ENCODE measurements around the gene MSMP. TPM values are rescaled to one million over a fixed set of nuclear protein-coding genes. Genes with fewer than 3 reads are reported as not detected.

The MSMP gene
- total and polyA plus RNA-seq, 2 donors (not counting 1 experiment from before 2014, with no cell fraction given): not detected

DNA sequence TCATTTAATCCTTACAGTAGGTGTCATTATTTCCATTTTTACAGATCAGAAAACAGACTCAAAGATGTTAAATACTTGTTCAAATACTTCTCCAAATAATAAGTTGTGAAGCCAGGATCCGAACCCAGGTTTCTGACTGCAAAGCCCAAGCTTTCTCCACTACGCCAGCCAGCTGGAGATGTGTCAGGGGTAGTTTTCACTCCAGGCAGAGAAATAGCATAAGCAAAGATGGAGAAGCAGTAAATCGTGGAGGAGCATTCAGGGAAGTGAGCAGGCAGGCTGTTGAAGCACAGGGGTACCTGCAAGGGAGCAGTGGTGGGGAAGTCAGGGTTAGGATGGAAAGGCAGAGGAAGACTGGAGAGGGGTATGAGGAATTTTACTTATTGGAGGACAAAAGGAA is 25.0 kb downstream of the MSMP start:
- peaks cover 84% of the 10 kb centered on the region for H3K79me2 ChIP-seq (ENCODE audit: control insufficient read depth, insufficient read depth, low read length)
- H3K4me2 ChIP-seq (ENCODE audit: extremely low read depth, insufficient read depth, low read length): peak overlapping the region; percentile 100
- H3K27ac ChIP-seq (ENCODE audit: insufficient read depth, low read length): peak overlapping the region; percentile 94
- peaks cover 15% of the 10 kb centered on the region for H3K36me3 ChIP-seq (ENCODE audit: control insufficient read depth, insufficient read depth, low read length)
- H3K9ac ChIP-seq (ENCODE audit: insufficient read depth, low read length): peak overlapping the region; percentile 72
- H4K20me1 ChIP-seq (ENCODE audit: control insufficient read depth, extremely low read depth, insufficient read depth, low read length): no peaks in the 10 kb centered on the region
- peaks cover 19% of the 10 kb centered on the region for H3K4me1 ChIP-seq (ENCODE audit: control insufficient read depth, extremely low read depth, insufficient read depth, low read length)
- H3K9me3 ChIP-seq (ENCODE audit: control insufficient read depth, insufficient read depth, low read depth, low read length): no peaks in the 10 kb centered on the region
- peak in 1 of 2 donors; percentile 35 for DNase-seq (ENCODE audit: low read depth in 2 of 2)
- no peak for TF ChIP-seq EZH2 (IDR thresholded peaks at IDR 0.05; ENCODE audit: low read length, missing control alignments)
- no peaks in the 10 kb centered on the region for H3K27me3 ChIP-seq (ENCODE audit: control insufficient read depth, insufficient read depth, low read length)
- peak overlapping the region; percentile 71 to 99 (median 96) for H3K4me3 ChIP-seq (replicated peaks in 1 of 4; ENCODE audit: control extremely low read depth in 1 of 4, insufficient read depth in 1 of 4, low read depth in 3 of 4, low read length in 4 of 4)
- H2AFZ ChIP-seq (ENCODE audit: low read length): no peak overlapping the region

DNA sequence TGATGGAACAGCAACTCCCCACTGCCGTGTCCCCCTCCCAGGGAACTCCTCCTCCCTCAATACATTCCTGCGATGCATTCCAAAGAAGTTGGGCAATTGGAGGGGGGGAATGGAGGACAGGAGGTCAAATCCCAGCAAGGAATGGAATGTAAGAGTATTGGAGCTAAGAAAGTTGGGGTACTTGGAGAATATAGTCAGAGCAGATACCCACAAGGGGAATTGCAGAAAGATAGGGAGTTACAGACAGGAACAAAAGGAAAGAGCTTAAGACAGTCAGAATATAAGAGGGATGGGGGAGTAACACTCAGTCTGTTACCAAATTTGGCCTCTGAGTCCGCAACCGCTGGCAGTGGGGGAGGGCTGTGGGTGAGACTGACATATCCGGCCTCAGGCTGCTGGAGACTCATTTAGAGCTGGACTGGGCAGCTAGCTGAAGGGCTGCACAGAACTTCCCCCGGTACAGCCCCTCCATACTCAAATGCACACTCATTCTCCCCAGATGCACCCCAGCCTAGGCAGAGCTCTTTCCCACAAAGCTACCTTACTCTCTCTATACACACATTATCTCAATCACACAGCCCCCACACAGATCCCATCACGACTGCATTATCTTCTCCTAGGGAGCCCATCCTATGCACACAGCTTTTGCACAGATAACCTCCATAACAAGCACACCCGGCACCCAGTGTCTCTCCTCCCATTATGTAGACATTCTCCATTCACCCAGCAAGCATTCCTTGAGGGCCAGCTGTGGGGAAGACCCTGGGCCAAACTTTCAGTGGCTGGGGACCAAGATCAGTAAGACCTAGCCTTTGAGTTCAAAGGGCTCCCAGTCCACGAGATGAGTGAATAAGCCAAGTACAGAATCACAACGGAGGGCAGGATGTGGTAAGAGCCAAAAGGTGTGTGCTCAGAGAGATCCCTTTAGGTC is 25.8 kb downstream of the MSMP start:
- peaks cover 17% of the 10 kb centered on the region for H3K4me1 ChIP-seq (ENCODE audit: control insufficient read depth, extremely low read depth, insufficient read depth, low read length)

DNA sequence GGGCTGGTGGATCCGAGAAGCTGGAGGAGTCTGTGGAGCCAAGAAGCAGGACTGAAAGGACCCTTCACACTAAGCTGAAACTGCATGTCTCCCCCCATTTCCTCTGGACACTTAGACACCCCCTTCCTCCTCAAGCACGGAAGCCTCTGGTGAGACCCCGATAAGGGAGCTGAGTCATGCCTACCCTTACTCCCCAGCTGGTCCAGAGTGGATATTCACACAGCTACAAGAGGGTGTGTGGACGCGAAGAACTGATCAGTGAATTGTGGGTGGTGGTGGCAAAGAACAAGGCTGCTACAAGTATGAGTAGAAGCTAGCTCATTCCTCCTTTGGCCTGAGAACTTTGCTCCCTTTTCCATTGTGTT is 26.4 kb downstream of the MSMP start:
- Histone ChIP-seq H4K20me1 (ENCODE audit: control insufficient read depth, extremely low read depth, insufficient read depth, low read length) (no peaks in the 10 kb centered on the region), H3K36me3 (ENCODE audit: control insufficient read depth, insufficient read depth, low read length) (peaks cover 23% of the 10 kb centered on the region), H3K9ac (ENCODE audit: insufficient read depth, low read length) (peak overlapping the region; percentile 53)

More for the DNA sequence above, 25.8 kb downstream of the MSMP start:
- Histone ChIP-seq H3K4me3 (replicated peaks in 1 of 4; ENCODE audit: control extremely low read depth in 1 of 4, insufficient read depth in 1 of 4, low read depth in 3 of 4, low read length in 4 of 4) (peak overlapping the region; percentile 71 to 99 (median 96)), H3K9me3 (ENCODE audit: control insufficient read depth, insufficient read depth, low read depth, low read length) (no peaks in the 10 kb centered on the region), H4K20me1 (ENCODE audit: control insufficient read depth, extremely low read depth, insufficient read depth, low read length) (no peaks in the 10 kb centered on the region), H3K36me3 (ENCODE audit: control insufficient read depth, insufficient read depth, low read length) (peaks cover 22% of the 10 kb centered on the region), H3K27ac (ENCODE audit: insufficient read depth, low read length) (peak overlapping the region; percentile 94), H3K4me2 (ENCODE audit: extremely low read depth, insufficient read depth, low read length) (peak overlapping the region; percentile 100), H3K79me2 (ENCODE audit: control insufficient read depth, insufficient read depth, low read length) (peaks cover 83% of the 10 kb centered on the region), H3K27me3 (ENCODE audit: control insufficient read depth, insufficient read depth, low read length) (no peaks in the 10 kb centered on the region), H3K9ac (ENCODE audit: insufficient read depth, low read length) (peak overlapping the region; percentile 72), H2AFZ (ENCODE audit: low read length) (no peak overlapping the region)
- peak; percentile 91 to 92 for DNase-seq (ENCODE audit: low read depth in 2 of 2)
- TF ChIP-seq, protein P1, sequence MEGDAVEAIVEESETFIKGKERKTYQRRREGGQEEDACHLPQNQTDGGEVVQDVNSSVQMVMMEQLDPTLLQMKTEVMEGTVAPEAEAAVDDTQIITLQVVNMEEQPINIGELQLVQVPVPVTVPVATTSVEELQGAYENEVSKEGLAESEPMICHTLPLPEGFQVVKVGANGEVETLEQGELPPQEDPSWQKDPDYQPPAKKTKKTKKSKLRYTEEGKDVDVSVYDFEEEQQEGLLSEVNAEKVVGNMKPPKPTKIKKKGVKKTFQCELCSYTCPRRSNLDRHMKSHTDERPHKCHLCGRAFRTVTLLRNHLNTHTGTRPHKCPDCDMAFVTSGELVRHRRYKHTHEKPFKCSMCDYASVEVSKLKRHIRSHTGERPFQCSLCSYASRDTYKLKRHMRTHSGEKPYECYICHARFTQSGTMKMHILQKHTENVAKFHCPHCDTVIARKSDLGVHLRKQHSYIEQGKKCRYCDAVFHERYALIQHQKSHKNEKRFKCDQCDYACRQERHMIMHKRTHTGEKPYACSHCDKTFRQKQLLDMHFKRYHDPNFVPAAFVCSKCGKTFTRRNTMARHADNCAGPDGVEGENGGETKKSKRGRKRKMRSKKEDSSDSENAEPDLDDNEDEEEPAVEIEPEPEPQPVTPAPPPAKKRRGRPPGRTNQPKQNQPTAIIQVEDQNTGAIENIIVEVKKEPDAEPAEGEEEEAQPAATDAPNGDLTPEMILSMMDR (conservative IDR thresholded peaks at IDR 0.05 in 1 of 2, IDR thresholded peaks at IDR 0.05 in 1 of 2; ENCODE audit: low read depth in 1 of 2, low read length in 2 of 2): no peak
- no peak for TF ChIP-seq EZH2 (IDR thresholded peaks at IDR 0.05; ENCODE audit: low read length, missing control alignments)

More for the DNA sequence above, 26.4 kb downstream of the MSMP start:
- peak overlapping the region; percentile 71 to 99 (median 96) for H3K4me3 ChIP-seq (replicated peaks in 1 of 4; ENCODE audit: control extremely low read depth in 1 of 4, insufficient read depth in 1 of 4, low read depth in 3 of 4, low read length in 4 of 4)
- peaks cover 77% of the 10 kb centered on the region for H3K79me2 ChIP-seq (ENCODE audit: control insufficient read depth, insufficient read depth, low read length)
- H3K4me1 ChIP-seq (ENCODE audit: control insufficient read depth, extremely low read depth, insufficient read depth, low read length): peaks cover 17% of the 10 kb centered on the region
- H3K4me2 ChIP-seq (ENCODE audit: extremely low read depth, insufficient read depth, low read length): peak overlapping the region; percentile 100
- peak overlapping the region; percentile 94 for H3K27ac ChIP-seq (ENCODE audit: insufficient read depth, low read length)
- TF ChIP-seq, protein P1 (conservative IDR thresholded peaks at IDR 0.05 in 1 of 2, IDR thresholded peaks at IDR 0.05 in 1 of 2; ENCODE audit: low read depth in 1 of 2, low read length in 2 of 2): no peak
- no peak for TF ChIP-seq EZH2 (IDR thresholded peaks at IDR 0.05; ENCODE audit: low read length, missing control alignments)
- H3K9me3 ChIP-seq (ENCODE audit: control insufficient read depth, insufficient read depth, low read depth, low read length): no peaks in the 10 kb centered on the region
- no peak for DNase-seq (ENCODE audit: low read depth in 2 of 2)
- no peak overlapping the region for H2AFZ ChIP-seq (ENCODE audit: low read length)
- no peaks in the 10 kb centered on the region for H3K27me3 ChIP-seq (ENCODE audit: control insufficient read depth, insufficient read depth, low read length)
